OCI-LY3 (cell line): ENCODE data around the gene CLEC18A.

Experiments used
- H2AFZ ChIP-seq: fragments of 200-600, 300-600 bp; shearing (Covaris generic); 2 replicates; pipeline ENCODE4 v1.6.0; 2014; ENCODE audit warnings: antibody characterized with exemption, low read depth, low read length
- H3K27ac ChIP-seq: fragments of 200-600, 300-600 bp; sonication (generic); 2 replicates; pipeline ENCODE4 v1.5.1; 2014; ENCODE audit warnings: mild to moderate bottlenecking, low read length, moderate library complexity, mixed read lengths
- H3K27me3 ChIP-seq: fragments of 200-600, 300-600 bp; sonication (generic); 2 replicates; pipeline ENCODE4 v1.6.1; 2014; ENCODE audit warnings: low read depth, low read length, mixed read lengths
- H3K36me3 ChIP-seq: fragments of 200-600, 300-600 bp; sonication (generic); replicated peaks from 2 replicates; pipeline ENCODE3; 2014; ENCODE audit warnings: low read depth, low read length, mixed read lengths
- H3K4me1 ChIP-seq: fragments of 300-600, 200-600 bp; sonication (generic); 2 replicates; pipeline ENCODE4 v1.6.1; 2014; ENCODE audit warnings: low read length, mixed read lengths
- H3K4me2 ChIP-seq: fragments of 200-600, 300-600 bp; sonication (generic); 2 replicates; pipeline ENCODE4 v1.6.1; 2014; ENCODE audit warnings: low read length, mixed read lengths
- H3K4me3 ChIP-seq: fragments of 300-600, 200-600 bp; sonication (generic); 2 replicates; pipeline ENCODE4 v1.5.1; 2014; ENCODE audit warnings: antibody characterized with exemption, mild to moderate bottlenecking, low read length, moderate library complexity
- H3K79me2 ChIP-seq: fragments of 300-600, 200-600 bp; shearing (Covaris generic); 2 replicates; pipeline ENCODE4 v1.6.1; 2014; ENCODE audit warnings: mild to moderate bottlenecking, low read length, mixed read lengths
- H3K9ac ChIP-seq: fragments of 300-600, 200-600 bp; shearing (Covaris generic); 2 replicates; pipeline ENCODE4 v1.6.0; 2014; ENCODE audit warnings: mild to moderate bottlenecking, low read length, moderate library complexity
- H3K9me3 ChIP-seq: fragments of 200-600, 300-600 bp; shearing (Covaris generic); 2 replicates; pipeline ENCODE4 v1.6.1; 2014; ENCODE audit warnings: low read length, mixed read lengths; ENCODE audit not compliant: insufficient read depth
- H4K20me1 ChIP-seq: fragments of 200-600, 300-600 bp; sonication (generic); 2 replicates; pipeline ENCODE4 v1.6.1; 2016; ENCODE audit warnings: low read length, mixed read lengths; ENCODE audit not compliant: insufficient read depth
- EZH2phosphoT487 ChIP-seq: fragments of 200-600 bp; shearing (Covaris generic); IDR thresholded peaks from 2 replicates; pipeline ENCODE4 v1.6.1; 2018; ENCODE audit warnings: antibody characterized with exemption, mixed run types, low read depth
- TF ChIP-seq, protein P1 (sequence below): fragments of 200-600, 300-600 bp; sonication (generic); IDR thresholded peaks from 2 replicates; pipeline ENCODE4 v1.5.1; 2014; ENCODE audit warnings: antibody characterized with exemption, low read length, low read depth

Gene CLEC18A

DNA sequence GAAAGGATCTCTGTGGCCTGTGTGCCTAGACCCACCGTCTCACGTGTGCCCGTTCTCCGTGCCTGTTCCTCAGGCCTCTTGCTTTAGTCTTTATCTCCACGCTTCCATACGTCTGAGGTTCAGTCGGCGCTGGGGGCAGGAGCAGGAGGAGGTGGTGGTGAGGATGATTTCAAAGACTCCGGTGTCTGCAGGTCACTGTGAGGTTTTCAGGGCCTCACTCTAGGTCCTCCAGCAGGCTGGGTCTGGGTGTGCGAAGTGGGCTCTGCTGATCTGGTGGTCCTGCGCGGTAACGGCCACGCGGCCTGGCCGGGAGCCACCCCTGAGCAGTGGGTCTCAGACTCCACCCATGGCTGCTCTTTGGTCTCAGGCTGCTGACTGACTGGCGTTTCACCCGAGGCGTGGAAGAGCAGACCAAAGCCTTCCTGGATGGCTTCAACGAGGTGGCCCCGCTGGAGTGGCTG is 14.4 kb upstream of the CLEC18A start:
- no peak overlapping the region for H2AFZ ChIP-seq
- H3K4me1 ChIP-seq: no peaks in the 10 kb centered on the region
- H3K79me2 ChIP-seq: no peaks in the 10 kb centered on the region
- H4K20me1 ChIP-seq: no peaks in the 10 kb centered on the region
- H3K9me3 ChIP-seq: no peaks in the 10 kb centered on the region
- H3K36me3 ChIP-seq: peaks cover 4% of the 10 kb centered on the region
- H3K4me2 ChIP-seq: no peak overlapping the region
- no peak overlapping the region for H3K4me3 ChIP-seq
- no peaks in the 10 kb centered on the region for H3K27me3 ChIP-seq
- no peak overlapping the region for H3K27ac ChIP-seq
- TF ChIP-seq EZH2phosphoT487: no peak
- TF ChIP-seq, protein P1, sequence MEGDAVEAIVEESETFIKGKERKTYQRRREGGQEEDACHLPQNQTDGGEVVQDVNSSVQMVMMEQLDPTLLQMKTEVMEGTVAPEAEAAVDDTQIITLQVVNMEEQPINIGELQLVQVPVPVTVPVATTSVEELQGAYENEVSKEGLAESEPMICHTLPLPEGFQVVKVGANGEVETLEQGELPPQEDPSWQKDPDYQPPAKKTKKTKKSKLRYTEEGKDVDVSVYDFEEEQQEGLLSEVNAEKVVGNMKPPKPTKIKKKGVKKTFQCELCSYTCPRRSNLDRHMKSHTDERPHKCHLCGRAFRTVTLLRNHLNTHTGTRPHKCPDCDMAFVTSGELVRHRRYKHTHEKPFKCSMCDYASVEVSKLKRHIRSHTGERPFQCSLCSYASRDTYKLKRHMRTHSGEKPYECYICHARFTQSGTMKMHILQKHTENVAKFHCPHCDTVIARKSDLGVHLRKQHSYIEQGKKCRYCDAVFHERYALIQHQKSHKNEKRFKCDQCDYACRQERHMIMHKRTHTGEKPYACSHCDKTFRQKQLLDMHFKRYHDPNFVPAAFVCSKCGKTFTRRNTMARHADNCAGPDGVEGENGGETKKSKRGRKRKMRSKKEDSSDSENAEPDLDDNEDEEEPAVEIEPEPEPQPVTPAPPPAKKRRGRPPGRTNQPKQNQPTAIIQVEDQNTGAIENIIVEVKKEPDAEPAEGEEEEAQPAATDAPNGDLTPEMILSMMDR: no peak
- H3K9ac ChIP-seq: no peak overlapping the region

DNA sequence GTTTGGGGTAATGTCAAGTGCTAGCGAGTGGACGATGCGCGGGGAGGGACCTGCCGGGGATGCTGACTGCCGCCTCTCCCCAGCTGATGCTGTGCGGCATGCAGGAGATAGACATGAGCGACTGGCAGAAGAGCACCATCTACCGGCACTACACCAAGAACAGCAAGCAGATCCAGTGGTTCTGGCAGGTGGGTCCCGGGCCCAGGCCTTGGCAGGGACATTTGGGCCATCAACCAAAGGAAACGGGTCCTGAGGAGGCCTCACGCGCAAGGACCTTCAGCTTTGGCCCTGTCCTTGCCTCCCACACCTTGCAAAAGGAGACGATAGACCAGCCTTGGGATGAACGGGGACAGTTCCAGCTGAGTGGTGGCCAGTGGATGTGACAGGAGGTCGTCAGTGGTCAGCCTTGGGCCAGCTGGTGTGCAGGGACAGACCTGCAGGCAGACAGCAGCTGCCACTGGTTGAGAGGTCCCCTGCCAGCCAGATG is 13.6 kb upstream of the CLEC18A start:
- Histone ChIP-seq H3K36me3 (peaks cover 4% of the 10 kb centered on the region), H3K4me1 (no peaks in the 10 kb centered on the region), H3K9me3 (no peaks in the 10 kb centered on the region), H3K27me3 (no peaks in the 10 kb centered on the region), H3K4me3 (no peak overlapping the region), H4K20me1 (no peaks in the 10 kb centered on the region), H3K79me2 (no peaks in the 10 kb centered on the region), H3K27ac (no peak overlapping the region), H3K9ac (no peak overlapping the region), H3K4me2 (no peak overlapping the region), H2AFZ (no peak overlapping the region)
- TF ChIP-seq, protein P1: no peak
- no peak for TF ChIP-seq EZH2phosphoT487

DNA sequence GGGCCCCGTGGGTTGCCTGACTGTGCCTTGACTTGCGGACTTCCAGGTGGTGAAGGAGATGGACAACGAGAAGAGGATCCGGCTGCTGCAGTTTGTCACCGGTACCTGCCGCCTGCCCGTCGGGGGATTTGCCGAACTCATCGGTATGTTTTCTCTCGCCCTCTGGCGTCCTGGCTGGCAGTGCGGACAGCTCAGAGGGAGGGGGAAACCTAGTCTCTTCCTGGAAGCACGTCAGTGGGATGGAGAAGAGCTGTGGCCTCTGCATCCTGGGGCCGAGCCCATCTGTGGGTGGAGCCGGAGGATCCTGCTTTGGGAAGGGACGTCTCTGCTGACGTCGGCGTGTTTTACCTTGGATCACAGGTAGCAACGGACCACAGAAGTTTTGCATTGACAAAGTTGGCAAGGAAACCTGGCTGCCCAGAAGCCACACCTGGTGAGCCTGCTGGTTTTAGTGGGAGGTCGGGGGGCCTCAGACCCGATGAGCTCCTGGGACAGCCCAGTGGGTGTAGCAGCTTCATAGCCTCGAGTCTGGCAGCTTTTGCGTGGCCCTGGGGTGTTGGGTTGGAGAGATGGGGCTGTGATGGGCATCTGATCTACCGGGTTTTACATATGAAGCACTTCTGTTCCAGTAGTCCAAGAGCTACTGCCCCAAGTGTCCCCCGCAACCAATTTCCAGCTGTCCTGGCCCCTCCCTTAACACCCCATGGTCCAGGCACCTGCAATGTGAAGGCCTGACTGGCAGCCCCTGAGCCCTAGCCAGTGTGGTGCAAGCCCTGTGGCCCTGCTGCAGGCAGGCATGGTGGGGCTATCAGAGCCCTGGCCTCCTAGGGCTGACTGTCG is 11.9 kb upstream of the CLEC18A start:
- Histone ChIP-seq H3K79me2 (no peaks in the 10 kb centered on the region), H3K27me3 (no peaks in the 10 kb centered on the region), H3K9ac (no peak overlapping the region), H4K20me1 (no peaks in the 10 kb centered on the region), H3K4me2 (no peak overlapping the region), H3K4me3 (no peak overlapping the region), H3K4me1 (no peaks in the 10 kb centered on the region), H3K27ac (no peak overlapping the region), H3K9me3 (no peaks in the 10 kb centered on the region), H3K36me3 (peaks cover 4% of the 10 kb centered on the region), H2AFZ (no peak overlapping the region)
- no peak for TF ChIP-seq EZH2phosphoT487
- TF ChIP-seq, protein P1: no peak

DNA sequence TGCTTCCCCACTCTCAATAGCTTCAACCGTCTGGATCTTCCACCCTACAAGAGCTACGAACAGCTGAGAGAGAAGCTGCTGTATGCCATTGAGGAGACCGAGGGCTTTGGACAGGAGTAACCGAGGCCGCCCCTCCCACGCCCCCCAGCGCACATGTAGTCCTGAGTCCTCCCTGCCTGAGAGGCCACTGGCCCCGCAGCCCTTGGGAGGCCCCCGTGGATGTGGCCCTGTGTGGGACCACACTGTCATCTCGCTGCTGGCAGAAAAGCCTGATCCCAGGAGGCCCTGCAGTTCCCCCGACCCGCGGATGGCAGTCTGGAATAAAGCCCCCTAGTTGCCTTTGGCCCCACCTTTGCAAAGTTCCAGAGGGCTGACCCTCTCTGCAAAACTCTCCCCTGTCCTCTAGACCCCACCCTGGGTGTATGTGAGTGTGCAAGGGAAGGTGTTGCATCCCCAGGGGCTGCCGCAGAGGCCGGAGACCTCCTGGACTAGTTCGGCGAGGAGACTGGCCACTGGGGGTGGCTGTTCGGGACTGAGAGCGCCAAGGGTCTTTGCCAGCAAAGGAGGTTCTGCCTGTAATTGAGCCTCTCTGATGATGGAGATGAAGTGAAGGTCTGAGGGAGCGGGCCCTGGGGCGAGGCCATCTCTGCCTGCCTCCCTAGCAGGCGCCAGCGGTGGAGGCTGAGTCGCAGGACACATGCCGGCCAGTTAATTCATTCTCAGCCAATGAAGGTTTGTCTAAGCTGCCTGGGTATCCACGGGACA is 11.1 kb upstream of the CLEC18A start:
- no peak overlapping the region for H2AFZ ChIP-seq
- H3K27ac ChIP-seq: no peak overlapping the region
- H3K4me2 ChIP-seq: no peak overlapping the region
- H3K36me3 ChIP-seq: peaks cover 4% of the 10 kb centered on the region
- no peaks in the 10 kb centered on the region for H3K27me3 ChIP-seq
- H3K9ac ChIP-seq: no peak overlapping the region
- no peaks in the 10 kb centered on the region for H3K4me1 ChIP-seq
- H3K4me3 ChIP-seq: no peak overlapping the region
- no peaks in the 10 kb centered on the region for H4K20me1 ChIP-seq
- no peaks in the 10 kb centered on the region for H3K9me3 ChIP-seq
- no peak for TF ChIP-seq EZH2phosphoT487
- TF ChIP-seq, protein P1: no peak
- H3K79me2 ChIP-seq: no peaks in the 10 kb centered on the region
